Transverse colon (tissue), 4 donors: ENCODE results near the gene FBXL17.

Experiments
- CTCF ChIP-seq, 5 experiments: fragments of 200-600 bp in 3 of 5; fragments of 450-650 bp in 2 of 5; sonication (generic) in 3 of 5; IDR thresholded peaks; 1 replicate in 2 of 5; 2 replicates in 3 of 5; pipeline ENCODE4 v1.5.1; 2016 to 2017; ENCODE audit warnings: antibody characterized with exemption in 5 of 5, inconsistent platforms in 3 of 5, mild to moderate bottlenecking in 2 of 5, moderate library complexity in 1 of 5
- POLR2A ChIP-seq: fragments of 450-650 bp; IDR thresholded peaks from one replicate; pipeline ENCODE4 v1.6.1; 2016; ENCODE audit warnings: antibody characterized with exemption, mild to moderate bottlenecking, moderate library complexity
- POLR2AphosphoS5 ChIP-seq, 3 donors: sonication (generic); formaldehyde crosslinking; IDR thresholded peaks; one replicate each; pipeline ENCODE4 v1.6.1; 2016; ENCODE audit warnings: antibody characterized with exemption in 3 of 3

DNA sequence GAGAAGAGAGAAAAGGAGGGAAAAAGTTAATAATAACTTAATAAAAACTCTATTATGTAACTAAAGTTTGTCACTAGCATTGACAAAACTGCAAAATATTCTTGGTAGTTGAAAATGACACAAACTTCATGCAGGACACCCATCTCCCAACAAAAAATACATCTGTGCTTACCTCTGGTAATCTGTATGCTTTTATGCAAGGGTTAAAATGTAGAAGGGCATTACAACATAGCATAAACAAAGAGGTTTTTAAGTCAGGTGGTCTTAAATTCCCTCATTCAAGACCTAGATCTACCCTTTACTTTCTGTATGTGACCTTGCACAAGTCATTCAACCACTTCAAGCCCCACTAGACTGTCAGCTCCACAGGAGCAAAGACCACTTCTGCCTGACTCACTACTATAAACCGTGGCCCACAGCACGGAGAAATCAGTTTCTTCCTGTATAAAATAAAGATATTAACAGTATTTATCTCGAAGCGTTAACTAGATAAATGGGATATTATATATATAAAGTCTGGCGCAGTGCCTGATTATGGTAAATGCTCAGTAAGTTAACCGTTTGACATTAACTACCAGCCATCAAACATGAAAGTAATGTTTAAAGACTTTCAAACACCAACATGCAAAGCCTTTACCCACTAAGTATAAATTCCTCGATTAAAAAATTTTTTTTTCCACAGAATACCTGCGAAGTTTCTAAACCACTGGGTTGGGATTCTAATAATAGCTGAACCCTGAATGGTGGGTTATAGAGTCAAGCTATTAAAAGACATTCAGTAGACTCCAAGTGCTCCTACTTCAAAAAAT, 2.0 kb downstream of the FBXL17 start:
- no peak for TF ChIP-seq CTCF (IDR thresholded peaks at IDR 0.05)
- TF ChIP-seq POLR2A, result no peak
- TF ChIP-seq POLR2AphosphoS5 (IDR thresholded peaks at IDR 0.05), result no peak
